Osteoblast (primary cell): ENCODE results near the gene CRHR2. TPM values are rescaled to one million over a fixed set of nuclear protein-coding genes. Genes with fewer than 3 reads are reported as not detected.

ENCODE experiments used
- DNase-seq: peaks from one replicate; pipeline ENCODE4 v3.0.0; 2011; ENCODE audit warnings: low spot score, mixed read lengths; ENCODE audit not compliant: insufficient read length; ENCODE audit errors: missing footprints
- H2AFZ ChIP-seq: 2 replicates; pipeline ENCODE4 v1.6.0; 2011; ENCODE audit warnings: mild to moderate bottlenecking, low read length
- H3K27ac ChIP-seq: 2 replicates; pipeline ENCODE4 v1.5.1; 2011; ENCODE audit warnings: mild to moderate bottlenecking, low read depth, low read length, moderate library complexity
- H3K27me3 ChIP-seq: 2 replicates; pipeline ENCODE4 v1.6.0; 2012; ENCODE audit warnings: mild to moderate bottlenecking, control low read depth, inconsistent platforms, low read length, moderate library complexity; ENCODE audit not compliant: insufficient read depth
- H3K36me3 ChIP-seq: 2 replicates; pipeline ENCODE4 v1.5.1; 2011; ENCODE audit warnings: mild to moderate bottlenecking, low read length, control low read depth, moderate library complexity; ENCODE audit not compliant: insufficient read depth
- H3K4me1 ChIP-seq: 2 replicates; pipeline ENCODE4 v1.5.1; 2011; ENCODE audit warnings: mild to moderate bottlenecking, low read length, control low read depth, moderate library complexity; ENCODE audit not compliant: insufficient read depth
- H3K4me2 ChIP-seq: 2 replicates; pipeline ENCODE4 v1.6.0; 2011; ENCODE audit warnings: mild to moderate bottlenecking, low read length; ENCODE audit not compliant: insufficient read depth
- H3K4me3 ChIP-seq: fragments of 200-600 bp; sonication (generic); 3 replicates; pipeline ENCODE4 v1.5.1; 2012; ENCODE audit warnings: mild to moderate bottlenecking, low read length, inconsistent platforms; ENCODE audit not compliant: insufficient read depth
- H3K79me2 ChIP-seq: 2 replicates; pipeline ENCODE4 v1.6.0; 2012; ENCODE audit warnings: mild to moderate bottlenecking, low read length, control low read depth, inconsistent platforms; ENCODE audit not compliant: insufficient read depth
- H3K9me3 ChIP-seq: 2 replicates; pipeline ENCODE4 v1.5.1; 2011; ENCODE audit warnings: low read depth, low read length, control low read depth
- H4K20me1 ChIP-seq: 2 replicates; pipeline ENCODE4 v1.6.0; 2012; ENCODE audit warnings: mild to moderate bottlenecking, low read length, control low read depth; ENCODE audit not compliant: insufficient read depth
- CTCF ChIP-seq: IDR thresholded peaks from 2 replicates; pipeline ENCODE4 v1.5.1; 2011; ENCODE audit warnings: mild to moderate bottlenecking, low read depth, low read length, moderate library complexity; ENCODE audit errors: extremely low read depth
- total RNA-seq: library from RNA; depleted of rRNA; stranded (reverse); fragments of >200 nt; gene quantifications from 2 replicates; pipeline ENCODE4 v1.2.3, GENCODE V29; 2012

CRHR2 gene
- total RNA-seq, 1 donor, result not detected

GRCh38 chr7:30616318-30616717, 65.9 kb downstream of the CRHR2 start:
- H3K27me3 ChIP-seq, result no peaks in the 10 kb centered on the region
- no peak for TF ChIP-seq CTCF
- no peak overlapping the region for H3K4me2 ChIP-seq
- H3K36me3 ChIP-seq, result peaks cover 90% of the 10 kb centered on the region
- H3K27ac ChIP-seq, result no peak overlapping the region
- H4K20me1 ChIP-seq, result peaks cover 38% of the 10 kb centered on the region
- no peaks in the 10 kb centered on the region for H3K9me3 ChIP-seq
- peaks cover 18% of the 10 kb centered on the region for H3K4me1 ChIP-seq
- DNase-seq, result no peak
- no peak overlapping the region for H2AFZ ChIP-seq
- H3K4me3 ChIP-seq, result no peak overlapping the region
- H3K79me2 ChIP-seq, result peaks cover 76% of the 10 kb centered on the region

GRCh38 chr7:30613366-30614325, 68.6 kb downstream of the CRHR2 start:
- H3K36me3 ChIP-seq, result peaks cover 91% of the 10 kb centered on the region
- H3K4me2 ChIP-seq, result no peak overlapping the region
- H3K79me2 ChIP-seq, result peaks cover 87% of the 10 kb centered on the region

GRCh38 chr7:30612658-30613265, 69.5 kb downstream of the CRHR2 start:
- Histone ChIP-seq H3K79me2 (peaks cover 90% of the 10 kb centered on the region), H4K20me1 (peaks cover 42% of the 10 kb centered on the region), H2AFZ (no peak overlapping the region), H3K9me3 (no peaks in the 10 kb centered on the region), H3K27ac (peak overlapping the region; percentile 74), H3K36me3 (peaks cover 92% of the 10 kb centered on the region), H3K4me3 (no peak overlapping the region), H3K4me1 (peaks cover 18% of the 10 kb centered on the region), H3K27me3 (no peaks in the 10 kb centered on the region), H3K4me2 (no peak overlapping the region)
- DNase-seq, result no peak
- TF ChIP-seq CTCF, result no peak

More at GRCh38 chr7:30613366-30614325, 68.6 kb downstream of the CRHR2 start:
- H3K4me3 ChIP-seq, result no peak overlapping the region
- no peak for TF ChIP-seq CTCF
- H2AFZ ChIP-seq, result no peak overlapping the region
- H3K27ac ChIP-seq, result peak overlapping the region; percentile 74
- peaks cover 39% of the 10 kb centered on the region for H4K20me1 ChIP-seq
- peaks cover 18% of the 10 kb centered on the region for H3K4me1 ChIP-seq
- H3K27me3 ChIP-seq, result no peaks in the 10 kb centered on the region
- DNase-seq, result no peak
- no peaks in the 10 kb centered on the region for H3K9me3 ChIP-seq

GRCh38 chr7:30605832-30606231, 76.4 kb downstream of the CRHR2 start:
- no peak for DNase-seq
- Histone ChIP-seq H4K20me1 (peaks cover 22% of the 10 kb centered on the region), H2AFZ (no peak overlapping the region), H3K4me3 (no peak overlapping the region), H3K4me2 (no peak overlapping the region), H3K27ac (no peak overlapping the region), H3K27me3 (no peaks in the 10 kb centered on the region), H3K79me2 (peaks cover 85% of the 10 kb centered on the region), H3K4me1 (no peaks in the 10 kb centered on the region), H3K36me3 (peaks cover 91% of the 10 kb centered on the region), H3K9me3 (no peaks in the 10 kb centered on the region)
- TF ChIP-seq CTCF, result no peak
